ENCODE results near the gene CXXC5.

GRCh38 chr5:139635191-139635590 is 13.0 kb upstream of the CXXC5 start:
- no peak for TF ChIP-seq CTCF (IDR thresholded peaks at IDR 0.05)
- no peak for TF ChIP-seq POLR2AphosphoS5 (IDR thresholded peaks at IDR 0.05; ENCODE audit: low read depth, low read length)

Measured in Panc1 (cell line).